Trophoblast cell (in vitro differentiated cells and primary cell): ENCODE measurements around the gene PALLD.

Source experiments
- DNase-seq, 2 donors: peaks; one replicate each; pipeline ENCODE4 v3.0.0-alpha.2; 2016
- H2AFZ ChIP-seq: 2 replicates; pipeline ENCODE4 v1.6.1; 2013; ENCODE audit warnings: low read length, moderate library complexity, mild to moderate bottlenecking; ENCODE audit not compliant: insufficient read depth, poor library complexity
- H2AK5ac ChIP-seq: 2 replicates; pipeline ENCODE4 v1.6.1; 2013; ENCODE audit warnings: mild to moderate bottlenecking, low read length
- H2BK120ac ChIP-seq: 2 replicates; pipeline ENCODE4 v1.6.1; 2013; ENCODE audit warnings: low read length, mild to moderate bottlenecking, moderate library complexity; ENCODE audit not compliant: insufficient read depth, poor library complexity
- H2BK12ac ChIP-seq: 2 replicates; pipeline ENCODE4 v1.6.1; 2013; ENCODE audit warnings: mild to moderate bottlenecking, low read length, moderate library complexity
- H2BK5ac ChIP-seq: 2 replicates; pipeline ENCODE4 v1.6.1; 2013; ENCODE audit warnings: low read length, low read depth, moderate library complexity, mild to moderate bottlenecking; ENCODE audit not compliant: poor library complexity
- H3K14ac ChIP-seq: 2 replicates; pipeline ENCODE4 v1.6.1; 2013; ENCODE audit warnings: mild to moderate bottlenecking, low read length
- H3K18ac ChIP-seq: 2 replicates; pipeline ENCODE4 v1.6.1; 2013; ENCODE audit warnings: mild to moderate bottlenecking, low read length
- H3K23ac ChIP-seq: 2 replicates; pipeline ENCODE4 v1.6.1; 2013; ENCODE audit warnings: low read length
- H3K27ac ChIP-seq: 2 replicates; pipeline ENCODE4 v1.5.1; 2013; ENCODE audit warnings: low read depth, mild to moderate bottlenecking, inconsistent platforms, low read length, moderate library complexity
- H3K27me3 ChIP-seq: 2 replicates; pipeline ENCODE4 v1.6.1; 2013; ENCODE audit warnings: inconsistent platforms, mild to moderate bottlenecking, low read length, moderate library complexity; ENCODE audit not compliant: insufficient read depth
- H3K36me3 ChIP-seq, 2 experiments: 1 replicate in 1 of 2; 2 replicates in 1 of 2; pipeline ENCODE4 v1.6.1; 2013; ENCODE audit warnings: low read length in 2 of 2, mild to moderate bottlenecking in 2 of 2, moderate library complexity in 1 of 2; ENCODE audit not compliant: insufficient read depth in 2 of 2, control insufficient read depth in 1 of 2
- H3K4ac ChIP-seq: 2 replicates; pipeline ENCODE4 v1.6.1; 2013; ENCODE audit warnings: low read depth, mild to moderate bottlenecking, low read length, moderate library complexity
- H3K4me1 ChIP-seq, 2 experiments: 1 replicate in 1 of 2; 2 replicates in 1 of 2; pipeline ENCODE4 v1.6.1; 2013; ENCODE audit warnings: low read length in 2 of 2, mild to moderate bottlenecking in 2 of 2, moderate library complexity in 1 of 2; ENCODE audit not compliant: insufficient read depth in 2 of 2, control insufficient read depth in 1 of 2
- H3K4me2 ChIP-seq: 2 replicates; pipeline ENCODE4 v1.6.1; 2013; ENCODE audit warnings: inconsistent platforms, mild to moderate bottlenecking, low read length, moderate library complexity
- H3K4me3 ChIP-seq: 2 replicates; pipeline ENCODE4 v1.5.1; 2013; ENCODE audit warnings: mild to moderate bottlenecking, low read depth, low read length, inconsistent platforms
- H3K79me1 ChIP-seq: one replicate; pipeline ENCODE4 v1.6.1; 2013; ENCODE audit warnings: low read length
- H3K79me2 ChIP-seq: 2 replicates; pipeline ENCODE4 v1.6.1; 2013; ENCODE audit warnings: low read length, mild to moderate bottlenecking; ENCODE audit not compliant: control insufficient read depth, insufficient read depth, poor library complexity
- H3K9ac ChIP-seq: 2 replicates; pipeline ENCODE4 v1.6.1; 2013; ENCODE audit warnings: mild to moderate bottlenecking, low read length
- H3K9me3 ChIP-seq: 2 replicates; pipeline ENCODE4 v1.6.1; 2013; ENCODE audit warnings: low read depth, mild to moderate bottlenecking, control low read depth, inconsistent platforms, low read length; ENCODE audit not compliant: insufficient read depth
- H4K12ac ChIP-seq: 2 replicates; pipeline ENCODE4 v1.6.1; 2013; ENCODE audit warnings: low read depth, mild to moderate bottlenecking, low read length, moderate library complexity
- H4K8ac ChIP-seq: 2 replicates; pipeline ENCODE4 v1.6.1; 2013; ENCODE audit warnings: low read depth, mild to moderate bottlenecking, low read length, moderate library complexity
- H4K91ac ChIP-seq: one replicate; pipeline ENCODE4 v1.6.1; 2013; ENCODE audit warnings: low read depth, mild to moderate bottlenecking, low read length, moderate library complexity
- WGBS: extraction: QIAGEN DNeasy Blood & Tissue Kit; methylation state at CpG from one replicate; pipeline ENCODE4 v1.1.7; 2013; ENCODE audit warnings: missing lambda C conversion rate; ENCODE audit not compliant: insufficient read length, insufficient coverage; ENCODE audit errors: extremely low coverage; 5-methylcytosine and 5-hydroxymethylcytosine counted together

Gene PALLD

DNA sequence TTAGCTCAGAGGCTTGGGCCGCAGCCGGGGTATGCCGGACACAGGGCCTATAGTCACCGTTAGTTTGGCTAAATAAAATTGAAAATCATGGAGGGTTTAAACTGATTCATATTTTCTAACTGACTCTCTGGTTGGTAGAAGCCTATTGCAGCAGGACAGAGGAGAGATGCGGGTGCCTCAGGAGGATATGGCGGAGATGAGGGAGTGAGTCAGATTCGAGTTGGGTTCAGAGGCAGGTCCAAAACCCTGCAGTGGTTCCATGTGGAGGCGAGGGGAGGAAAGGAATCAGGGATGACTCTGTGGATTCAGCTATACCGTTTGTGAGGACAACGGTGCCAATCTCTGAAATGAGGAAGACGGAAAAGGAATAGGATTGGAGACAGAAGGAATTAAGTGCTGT, 176.6 kb downstream of the PALLD start:
- peak overlapping the region; percentile 41 for H4K91ac ChIP-seq
- DNase-seq = peak; percentile 75 to 88
- no peak overlapping the region for H2AK5ac ChIP-seq
- peak overlapping the region; percentile 52 for H3K14ac ChIP-seq
- H3K18ac ChIP-seq = peak overlapping the region; percentile 32
- no peaks in the 10 kb centered on the region for H3K9me3 ChIP-seq
- WGBS = no CpG with 5 or more reads among the region's 11 CpGs
- H3K4me3 ChIP-seq = no peak overlapping the region
- H3K4me1 ChIP-seq = peaks cover 22% of the 10 kb centered on the region in 2 experiments
- no peak overlapping the region for H2BK120ac ChIP-seq
- no peak overlapping the region for H3K23ac ChIP-seq
- H3K79me2 ChIP-seq = no peaks in the 10 kb centered on the region
- H4K12ac ChIP-seq = no peak overlapping the region
- peak overlapping the region; percentile 9 for H2BK12ac ChIP-seq
- no peak overlapping the region for H4K8ac ChIP-seq
- peaks cover 17 to 25% of the 10 kb centered on the region in 2 experiments for H3K36me3 ChIP-seq
- H3K9ac ChIP-seq = no peak overlapping the region
- H2BK5ac ChIP-seq = peak overlapping the region; percentile 48
- H3K79me1 ChIP-seq = peaks cover 13% of the 10 kb centered on the region
- H2AFZ ChIP-seq = no peak overlapping the region
- peak overlapping the region; percentile 3 for H3K4ac ChIP-seq
- no peaks in the 10 kb centered on the region for H3K27me3 ChIP-seq
- peak overlapping the region; percentile 66 for H3K27ac ChIP-seq
- H3K4me2 ChIP-seq = no peak overlapping the region

DNA sequence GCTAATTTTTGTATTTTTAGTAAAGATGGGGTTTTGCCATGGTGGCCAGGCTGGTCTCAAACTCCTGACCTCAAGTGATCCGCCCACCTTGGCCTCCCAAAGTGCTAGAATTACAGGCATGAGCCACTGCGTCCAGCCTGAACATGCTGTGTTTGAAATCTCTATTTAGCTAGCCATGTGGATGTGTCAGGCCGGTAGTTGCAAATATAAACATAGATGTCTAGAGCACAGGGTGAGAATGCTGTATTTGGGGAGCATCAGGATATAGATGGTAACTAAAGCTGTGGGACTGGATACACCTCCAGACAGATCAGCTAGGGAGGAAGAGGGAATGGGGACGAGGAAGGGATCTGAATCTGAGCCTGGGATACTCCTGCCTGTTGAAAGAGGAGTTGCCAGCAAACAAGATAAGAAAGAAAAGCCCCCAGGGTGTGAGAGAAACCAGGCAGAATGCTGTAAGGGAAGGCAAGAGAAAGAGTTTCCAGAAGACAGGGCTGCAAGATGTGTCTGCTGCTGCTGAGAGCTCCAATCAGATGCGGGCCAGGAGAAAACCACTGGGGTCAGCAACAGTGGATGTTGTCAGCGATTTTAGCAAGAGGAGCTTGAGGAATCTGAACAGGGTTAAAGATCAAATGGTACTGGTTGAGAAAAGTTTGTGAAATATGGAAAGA, 177.4 kb downstream of the PALLD start:
- peak; percentile 65 to 92 for DNase-seq
- no peak overlapping the region for H3K4ac ChIP-seq
- H3K79me2 ChIP-seq = no peaks in the 10 kb centered on the region
- peaks cover 4% of the 10 kb centered on the region for H3K9me3 ChIP-seq
- WGBS = no CpG with 5 or more reads among the region's 6 CpGs
- no peak overlapping the region for H3K18ac ChIP-seq
- H4K12ac ChIP-seq = no peak overlapping the region
- H3K36me3 ChIP-seq = peaks cover 17 to 28% of the 10 kb centered on the region in 2 experiments
- no peak overlapping the region for H3K4me2 ChIP-seq
- H4K91ac ChIP-seq = peak overlapping the region; percentile 52
- H2AFZ ChIP-seq = no peak overlapping the region
- H3K79me1 ChIP-seq = peaks cover 18% of the 10 kb centered on the region
- H3K27ac ChIP-seq = peak overlapping the region; percentile 66
- no peak overlapping the region for H2AK5ac ChIP-seq
- H4K8ac ChIP-seq = no peak overlapping the region
- H2BK5ac ChIP-seq = no peak overlapping the region
- no peak overlapping the region for H3K23ac ChIP-seq
- H3K9ac ChIP-seq = no peak overlapping the region
- peaks cover 29 to 30% of the 10 kb centered on the region in 2 experiments for H3K4me1 ChIP-seq
- H3K27me3 ChIP-seq = no peaks in the 10 kb centered on the region
- no peak overlapping the region for H2BK12ac ChIP-seq
- peak overlapping the region; percentile 52 for H3K14ac ChIP-seq
- H2BK120ac ChIP-seq = no peak overlapping the region
- no peak overlapping the region for H3K4me3 ChIP-seq

DNA sequence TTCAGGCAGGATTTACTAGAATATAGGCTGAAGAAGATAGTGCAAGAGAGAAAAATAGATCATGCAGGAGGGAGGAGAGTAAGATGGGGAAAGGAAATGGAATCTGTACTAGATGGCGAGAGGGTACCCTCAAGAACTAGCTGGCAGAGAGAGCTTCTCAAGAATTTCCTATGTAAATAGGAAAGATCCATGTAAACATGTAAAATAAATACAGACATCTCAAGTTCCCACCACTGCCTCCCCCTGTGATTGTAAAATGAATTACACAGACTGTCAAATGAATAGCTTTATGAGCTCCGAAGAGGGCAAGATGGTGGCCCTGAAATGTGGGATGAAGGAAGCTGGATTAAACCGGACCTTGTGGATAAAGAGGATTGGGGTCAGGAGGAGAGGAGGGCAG, 178.0 kb downstream of the PALLD start:
- H3K23ac ChIP-seq = no peak overlapping the region
- DNase-seq = no peak
- H2BK5ac ChIP-seq = peak overlapping the region; percentile 79
- peaks cover 20% of the 10 kb centered on the region for H3K79me1 ChIP-seq
- H4K91ac ChIP-seq = peak overlapping the region; percentile 74
- peak overlapping the region; percentile 82 for H3K18ac ChIP-seq
- peaks cover 4% of the 10 kb centered on the region for H3K9me3 ChIP-seq
- no CpG with 5 or more reads among the region's 3 CpGs for WGBS
- H4K12ac ChIP-seq = no peak overlapping the region
- H3K79me2 ChIP-seq = no peaks in the 10 kb centered on the region
- H3K36me3 ChIP-seq = peaks cover 17 to 26% of the 10 kb centered on the region in 2 experiments
- H2BK120ac ChIP-seq = peak overlapping the region; percentile 6
- peak overlapping the region; percentile 6 for H4K8ac ChIP-seq
- no peak overlapping the region for H3K4me2 ChIP-seq
- no peak overlapping the region for H3K9ac ChIP-seq
- H2AFZ ChIP-seq = no peak overlapping the region
- H2BK12ac ChIP-seq = peak overlapping the region; percentile 55
- H3K27me3 ChIP-seq = no peaks in the 10 kb centered on the region
- H3K4ac ChIP-seq = peak overlapping the region; percentile 38
- H2AK5ac ChIP-seq = peak overlapping the region; percentile 27
- no peak overlapping the region for H3K14ac ChIP-seq
- peaks cover 32% of the 10 kb centered on the region in 2 experiments for H3K4me1 ChIP-seq
- peak overlapping the region; percentile 66 for H3K27ac ChIP-seq
- no peak overlapping the region for H3K4me3 ChIP-seq

DNA sequence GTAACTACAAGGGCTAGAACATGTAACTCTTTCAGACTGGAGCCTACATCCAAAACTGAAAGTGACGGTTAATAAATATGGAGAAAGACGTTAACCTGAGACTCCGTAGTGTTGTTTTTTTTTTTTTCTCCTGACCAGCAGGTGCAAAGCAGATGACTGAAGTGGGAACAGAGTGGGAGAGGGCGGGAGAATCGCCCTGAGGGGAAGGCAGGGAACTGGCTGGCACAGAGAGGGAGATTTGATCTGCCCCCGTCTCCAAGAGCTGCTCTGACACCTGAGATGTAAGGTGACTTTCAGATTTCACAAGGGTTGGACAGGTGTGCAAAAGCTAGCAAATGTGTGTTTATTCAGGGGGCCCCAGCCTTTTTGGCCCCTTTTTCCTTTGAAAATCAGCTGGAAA, 180.2 kb downstream of the PALLD start:
- Histone ChIP-seq H2AFZ (no peak overlapping the region), H3K9me3 (peaks cover 4% of the 10 kb centered on the region), H3K4me1 (peaks cover 32% of the 10 kb centered on the region in 2 experiments), H3K4ac (no peak overlapping the region), H3K4me3 (no peak overlapping the region), H3K79me1 (peaks cover 20% of the 10 kb centered on the region), H3K27me3 (no peaks in the 10 kb centered on the region), H3K27ac (no peak overlapping the region), H3K9ac (no peak overlapping the region), H3K23ac (no peak overlapping the region), H3K79me2 (no peaks in the 10 kb centered on the region), H4K8ac (no peak overlapping the region), H2AK5ac (no peak overlapping the region), H4K91ac (no peak overlapping the region), H2BK5ac (no peak overlapping the region), H2BK12ac (no peak overlapping the region), H3K14ac (no peak overlapping the region), H2BK120ac (no peak overlapping the region), H4K12ac (no peak overlapping the region), H3K36me3 (peaks cover 17 to 30% of the 10 kb centered on the region in 2 experiments), H3K18ac (no peak overlapping the region), H3K4me2 (no peak overlapping the region)
- no CpG with 5 or more reads among the region's 6 CpGs for WGBS
- DNase-seq = no peak
